Measurements from ENCODE around the gene NUP43.
"Not testable (repeated sequence)": the region's sequence is repeated elsewhere in the genome, so short reads cannot be mapped to it uniquely, and the experiment has no call there.

Gene NUP43

GRCh38 chr6:149683256-149683859, 63.0 kb downstream of the NUP43 start:
- peak; percentile 68 for DNase-seq

- not testable (repeated sequence) for DNase-seq
Observed at GRCh38 chr6:149681845-149682244, 64.5 kb downstream of the NUP43 start.

GRCh38 chr6:149681209-149681608, 65.1 kb downstream of the NUP43 start:
- no peak for DNase-seq

GRCh38 chr6:149680503-149680902, 65.8 kb downstream of the NUP43 start:
- peak; percentile 13 for DNase-seq
